Endodermal cell (in vitro differentiated cells): ENCODE results near the gene KDM2B. TPM values are rescaled to one million over a fixed set of nuclear protein-coding genes. Genes with fewer than 3 reads are reported as not detected.

Source experiments
- DNase-seq: peaks from one replicate; pipeline ENCODE4 v3.0.0-alpha.2; 2017
- H3K27ac ChIP-seq: 2 replicates; pipeline ENCODE4 v1.5.1; 2013; ENCODE audit warnings: mild to moderate bottlenecking, low read depth, low read length, moderate library complexity
- H3K27me3 ChIP-seq: 2 replicates; pipeline ENCODE4 v1.6.1; 2013; ENCODE audit warnings: mild to moderate bottlenecking, low read length, moderate library complexity; ENCODE audit not compliant: insufficient read depth, control insufficient read depth, poor library complexity, severe bottlenecking
- H3K36me3 ChIP-seq: 2 replicates; pipeline ENCODE4 v1.7.0; 2013; ENCODE audit warnings: mild to moderate bottlenecking, low read length, moderate library complexity; ENCODE audit not compliant: control insufficient read depth, insufficient read depth
- H3K4me1 ChIP-seq: one replicate; pipeline ENCODE4 v1.7.0; 2013; ENCODE audit warnings: low read length; ENCODE audit not compliant: control insufficient read depth, insufficient read depth
- H3K4me3 ChIP-seq: 2 replicates; pipeline ENCODE4 v1.5.1; 2013; ENCODE audit warnings: mild to moderate bottlenecking, low read length, moderate library complexity
- H3K9ac ChIP-seq: 2 replicates; pipeline ENCODE4 v1.6.1; 2013; ENCODE audit warnings: mild to moderate bottlenecking, low read length, moderate library complexity; ENCODE audit not compliant: poor library complexity, severe bottlenecking; ENCODE audit errors: extremely low read depth
- H3K9me3 ChIP-seq: 2 replicates; pipeline ENCODE4 v1.6.1; 2013; ENCODE audit warnings: mild to moderate bottlenecking, low read length, moderate library complexity; ENCODE audit not compliant: control insufficient read depth
- H3K27ac Mint-ChIP-seq: 2 replicates; pipeline ENCODE4 v1.8.0; 2020; ENCODE audit warnings: mixed read lengths
- H3K27me3 Mint-ChIP-seq: 2 replicates; pipeline ENCODE4 v1.8.0; 2021; ENCODE audit warnings: mild to moderate bottlenecking, mixed read lengths; ENCODE audit not compliant: insufficient read depth
- H3K36me3 Mint-ChIP-seq: 2 replicates; pipeline ENCODE4 v1.8.0; 2020; ENCODE audit warnings: low read depth, mixed read lengths
- H3K4me1 Mint-ChIP-seq: 2 replicates; pipeline ENCODE4 v1.8.0; 2020; ENCODE audit warnings: mixed read lengths
- H3K4me3 Mint-ChIP-seq: 2 replicates; pipeline ENCODE4 v1.8.0; 2020; ENCODE audit warnings: mild to moderate bottlenecking, moderate library complexity, mixed read lengths
- H3K9me3 Mint-ChIP-seq: 2 replicates; pipeline ENCODE4 v1.8.0; 2020; ENCODE audit warnings: mild to moderate bottlenecking, mixed read lengths
- WGBS, 2 experiments: methylation state at CpG; one replicate each; pipeline versions ENCODE4 v1.1.5 to v1.1.7; 2013; ENCODE audit warnings: missing lambda C conversion rate in 2 of 2, mixed read lengths in 1 of 2; ENCODE audit not compliant: insufficient coverage in 1 of 2, insufficient read length in 1 of 2; 5-methylcytosine and 5-hydroxymethylcytosine counted together
- total RNA-seq, 2 donors: library from RNA; stranded (reverse); fragmentation: NEBNext Ultra II Directional in 1 of 2; extraction: Animal tissue kit (Norgen Biotek cat#: 25700) in 1 of 2; gene quantifications; 2 replicates in 1 of 2; 3 replicates in 1 of 2; pipeline ENCODE4 v1.2.1, GENCODE V29; 2021
- TF ChIP-seq, protein P1 (sequence below): fragments of 200-600 bp; sonication (generic); conservative IDR thresholded peaks from 2 replicates; pipeline ENCODE4 v1.5.0; 2021; ENCODE audit warnings: antibody characterized with exemption, mild to moderate bottlenecking

The KDM2B gene
- total RNA-seq, 2 donors from 2014 or later = 103 to 125 TPM

DNA sequence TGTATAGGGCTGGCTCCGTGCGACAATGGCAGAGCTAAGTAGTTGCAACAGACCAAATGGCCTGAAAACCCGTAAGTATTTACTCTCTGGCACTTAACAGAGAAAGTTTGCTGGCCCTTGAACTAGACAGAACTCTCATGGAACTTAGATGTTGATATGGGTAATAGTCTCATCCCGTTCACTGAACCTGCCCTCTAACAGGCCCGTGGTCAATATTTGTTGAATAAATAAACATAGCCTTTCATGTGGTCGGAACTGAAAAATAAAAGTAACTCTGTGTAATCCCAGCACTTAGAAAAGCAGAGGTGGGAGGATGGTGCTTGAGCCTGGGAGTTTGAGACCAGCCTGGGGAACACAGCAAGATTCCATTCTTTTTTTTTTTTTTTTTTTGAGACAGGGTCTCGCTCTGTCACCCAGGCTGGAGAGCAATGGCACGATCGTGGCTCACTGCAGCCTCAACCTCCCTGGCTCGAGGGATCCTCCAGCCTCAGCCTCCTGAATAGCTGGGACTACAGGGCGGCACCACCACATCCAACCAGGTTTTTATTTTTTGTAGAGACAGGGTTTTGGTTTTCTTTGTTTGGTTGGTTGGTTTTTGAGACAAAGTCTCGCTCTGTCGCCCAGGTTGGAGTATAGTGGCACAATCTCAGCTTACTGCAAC lies 29.7 kb downstream of the KDM2B start:
- Mint-ChIP-seq H3K4me3 (no peak overlapping the region), H3K36me3 (peaks cover 62% of the 10 kb centered on the region), H3K27me3 (no peaks in the 10 kb centered on the region), H3K9me3 (no peaks in the 10 kb centered on the region), H3K27ac (no peak overlapping the region), H3K4me1 (no peaks in the 10 kb centered on the region)
- Histone ChIP-seq H3K4me3 (no peak overlapping the region), H3K9ac (no peak overlapping the region), H3K27me3 (no peaks in the 10 kb centered on the region), H3K27ac (no peak overlapping the region), H3K9me3 (no peaks in the 10 kb centered on the region), H3K4me1 (no peaks in the 10 kb centered on the region), H3K36me3 (peaks cover 47% of the 10 kb centered on the region)
- 89 to 92% methylated on average over 12 of the region's 13 CpGs for WGBS, 2 experiments
- no peak for DNase-seq
- TF ChIP-seq, protein P1, sequence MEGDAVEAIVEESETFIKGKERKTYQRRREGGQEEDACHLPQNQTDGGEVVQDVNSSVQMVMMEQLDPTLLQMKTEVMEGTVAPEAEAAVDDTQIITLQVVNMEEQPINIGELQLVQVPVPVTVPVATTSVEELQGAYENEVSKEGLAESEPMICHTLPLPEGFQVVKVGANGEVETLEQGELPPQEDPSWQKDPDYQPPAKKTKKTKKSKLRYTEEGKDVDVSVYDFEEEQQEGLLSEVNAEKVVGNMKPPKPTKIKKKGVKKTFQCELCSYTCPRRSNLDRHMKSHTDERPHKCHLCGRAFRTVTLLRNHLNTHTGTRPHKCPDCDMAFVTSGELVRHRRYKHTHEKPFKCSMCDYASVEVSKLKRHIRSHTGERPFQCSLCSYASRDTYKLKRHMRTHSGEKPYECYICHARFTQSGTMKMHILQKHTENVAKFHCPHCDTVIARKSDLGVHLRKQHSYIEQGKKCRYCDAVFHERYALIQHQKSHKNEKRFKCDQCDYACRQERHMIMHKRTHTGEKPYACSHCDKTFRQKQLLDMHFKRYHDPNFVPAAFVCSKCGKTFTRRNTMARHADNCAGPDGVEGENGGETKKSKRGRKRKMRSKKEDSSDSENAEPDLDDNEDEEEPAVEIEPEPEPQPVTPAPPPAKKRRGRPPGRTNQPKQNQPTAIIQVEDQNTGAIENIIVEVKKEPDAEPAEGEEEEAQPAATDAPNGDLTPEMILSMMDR = no peak

GRCh38 chr12:121549075-121549474 lies 31.7 kb downstream of the KDM2B start:
- TF ChIP-seq, protein P1 = no peak
- H3K4me3 ChIP-seq = no peak overlapping the region
- Mint-ChIP-seq H3K9me3 (no peaks in the 10 kb centered on the region), H3K4me3 (no peak overlapping the region), H3K27me3 (no peaks in the 10 kb centered on the region), H3K36me3 (peaks cover 72% of the 10 kb centered on the region), H3K27ac (no peak overlapping the region), H3K4me1 (no peaks in the 10 kb centered on the region)
- WGBS, 2 experiments = 96 to 98% methylated on average over 3 to 7 of the region's 7 CpGs
- peaks cover 55% of the 10 kb centered on the region for H3K36me3 ChIP-seq
- H3K9ac ChIP-seq = no peak overlapping the region
- no peaks in the 10 kb centered on the region for H3K27me3 ChIP-seq
- no peak for DNase-seq
- H3K27ac ChIP-seq = no peak overlapping the region
- H3K9me3 ChIP-seq = no peaks in the 10 kb centered on the region
- no peaks in the 10 kb centered on the region for H3K4me1 ChIP-seq

DNA sequence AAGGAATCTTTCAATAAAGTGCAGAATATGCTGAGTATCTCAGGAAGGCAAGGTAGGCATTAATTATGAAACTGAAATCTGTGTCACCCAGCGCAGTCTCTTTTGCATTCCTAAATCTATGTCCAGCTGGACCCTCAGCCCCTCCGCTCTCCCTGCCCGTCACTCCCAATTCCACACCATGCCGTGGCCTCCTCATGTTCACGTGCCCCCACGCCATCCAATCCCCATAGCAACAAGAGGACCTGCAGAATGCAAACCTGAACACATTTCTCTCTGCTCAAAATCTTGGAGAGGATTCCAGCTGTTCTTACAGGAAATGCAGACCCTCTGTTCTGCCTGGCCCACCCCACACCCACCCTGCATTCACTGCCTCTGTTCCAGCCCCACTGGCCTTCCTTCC lies 35.3 kb downstream of the KDM2B start:
- Mint-ChIP-seq H3K4me3 (no peak overlapping the region), H3K4me1 (peaks cover 7% of the 10 kb centered on the region), H3K27me3 (no peaks in the 10 kb centered on the region), H3K36me3 (peaks cover 70% of the 10 kb centered on the region), H3K9me3 (no peaks in the 10 kb centered on the region), H3K27ac (no peak overlapping the region)
- Histone ChIP-seq H3K4me3 (no peak overlapping the region), H3K27me3 (no peaks in the 10 kb centered on the region), H3K36me3 (peaks cover 51% of the 10 kb centered on the region), H3K9ac (no peak overlapping the region), H3K27ac (no peak overlapping the region), H3K9me3 (no peaks in the 10 kb centered on the region), H3K4me1 (no peaks in the 10 kb centered on the region)
- DNase-seq = no peak
- WGBS, 2 experiments = 93 to 96% methylated on average over 6 of the region's 6 CpGs
- TF ChIP-seq, protein P1 = no peak
